ENCODE results near the gene FTSJ3. TPM values are rescaled to one million over a fixed set of nuclear protein-coding genes. Genes with fewer than 3 reads are reported as not detected.
A peak's percentile ranks its signal among the peaks of the same experiment; 100 is the strongest.

FTSJ3 gene
- total RNA-seq, 1 experiment from 2014 or later, result 75.9 TPM

DNA sequence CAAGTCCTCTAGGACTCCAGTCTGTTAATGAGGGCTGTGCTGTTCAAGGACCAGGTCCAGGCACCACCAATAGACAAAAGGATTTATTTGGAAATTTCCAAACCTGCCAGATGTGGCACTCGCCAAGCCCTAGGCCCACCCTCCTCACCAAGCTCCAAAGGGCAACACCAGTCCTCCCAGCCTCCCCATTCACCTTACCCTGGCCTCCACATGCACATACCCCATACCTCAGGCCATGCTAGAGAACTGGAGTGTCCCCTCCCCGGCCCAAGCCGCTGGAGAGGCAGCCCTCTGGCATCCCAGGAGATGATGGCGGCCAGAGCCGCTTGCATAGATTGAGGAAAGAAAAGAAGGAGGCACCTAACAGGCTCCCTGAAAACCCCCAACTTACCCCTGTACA, 4.6 kb upstream of the FTSJ3 start:
- Mint-ChIP-seq H3K9me3 (ENCODE audit: unreplicated experiment) (no peaks in the 10 kb centered on the region), H3K4me1 (ENCODE audit: low read depth, unreplicated experiment) (peaks cover 17% of the 10 kb centered on the region), H3K4me3 (ENCODE audit: unreplicated experiment) (no peak overlapping the region), H3K27me3 (ENCODE audit: insufficient read depth, unreplicated experiment) (no peaks in the 10 kb centered on the region), H3K27ac (ENCODE audit: unreplicated experiment) (no peak overlapping the region), H3K36me3 (ENCODE audit: insufficient read depth, unreplicated experiment) (peaks cover 97% of the 10 kb centered on the region)
- no peak overlapping the region for H3K4me3 ChIP-seq (ENCODE audit: low read depth, low read length)
- 0 out of 2 replicates have a peak, but pooled peaks cover 8% of the 10 kb centered on the region for H3K4me1 ChIP-seq
- BruUV-seq (replicated peaks), result no TSS peak
- peaks cover 13% of the 10 kb centered on the region for H3K36me3 ChIP-seq (ENCODE audit: control insufficient read depth, insufficient read depth, low read length)
- DNase-seq, result no peak
- ChIA-PET POLR2A (interaction anchor here (0.5 kb wide), 1 partner anchor 17 kb away, joined by 4 read pairs; no protein-coding TSS in a partner anchor), CTCF (no interaction called here)
- no peaks in the 10 kb centered on the region for H3K27me3 ChIP-seq (replicated peaks; ENCODE audit: control insufficient read depth, insufficient read depth, low read length)
- H3K9me3 ChIP-seq, result no peaks in the 10 kb centered on the region
- intact Hi-C loops (cut with micrococcal nuclease; ENCODE audit: unreplicated experiment), result no loop called here
- TF ChIP-seq, protein P1, sequence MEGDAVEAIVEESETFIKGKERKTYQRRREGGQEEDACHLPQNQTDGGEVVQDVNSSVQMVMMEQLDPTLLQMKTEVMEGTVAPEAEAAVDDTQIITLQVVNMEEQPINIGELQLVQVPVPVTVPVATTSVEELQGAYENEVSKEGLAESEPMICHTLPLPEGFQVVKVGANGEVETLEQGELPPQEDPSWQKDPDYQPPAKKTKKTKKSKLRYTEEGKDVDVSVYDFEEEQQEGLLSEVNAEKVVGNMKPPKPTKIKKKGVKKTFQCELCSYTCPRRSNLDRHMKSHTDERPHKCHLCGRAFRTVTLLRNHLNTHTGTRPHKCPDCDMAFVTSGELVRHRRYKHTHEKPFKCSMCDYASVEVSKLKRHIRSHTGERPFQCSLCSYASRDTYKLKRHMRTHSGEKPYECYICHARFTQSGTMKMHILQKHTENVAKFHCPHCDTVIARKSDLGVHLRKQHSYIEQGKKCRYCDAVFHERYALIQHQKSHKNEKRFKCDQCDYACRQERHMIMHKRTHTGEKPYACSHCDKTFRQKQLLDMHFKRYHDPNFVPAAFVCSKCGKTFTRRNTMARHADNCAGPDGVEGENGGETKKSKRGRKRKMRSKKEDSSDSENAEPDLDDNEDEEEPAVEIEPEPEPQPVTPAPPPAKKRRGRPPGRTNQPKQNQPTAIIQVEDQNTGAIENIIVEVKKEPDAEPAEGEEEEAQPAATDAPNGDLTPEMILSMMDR (IDR thresholded peaks at IDR 0.05; ENCODE audit: insufficient read depth in 1 of 2, low read depth in 1 of 2, low read length in 1 of 2, severe bottlenecking in 1 of 2, unreplicated experiment in 1 of 2), result no peak

DNA sequence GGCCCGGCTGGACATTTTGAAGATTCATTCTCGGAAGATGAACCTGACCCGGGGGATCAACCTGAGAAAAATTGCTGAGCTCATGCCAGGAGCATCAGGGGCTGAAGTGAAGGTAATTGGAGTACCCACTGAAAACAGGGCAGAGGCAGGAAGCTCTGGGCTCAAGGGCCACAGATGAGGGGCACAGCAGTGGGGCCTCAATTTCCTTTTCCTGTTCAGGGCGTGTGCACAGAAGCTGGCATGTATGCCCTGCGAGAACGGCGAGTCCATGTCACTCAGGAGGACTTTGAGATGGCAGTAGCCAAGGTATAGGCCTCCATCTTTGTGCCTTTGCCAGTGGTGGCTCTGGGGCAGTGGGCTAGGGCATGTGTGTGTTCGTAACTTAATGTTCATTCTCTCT, 4.0 kb upstream of the FTSJ3 start:
- ChIA-PET POLR2A (no interaction called here), CTCF (no interaction called here)
- Mint-ChIP-seq H3K36me3 (ENCODE audit: insufficient read depth, unreplicated experiment) (peaks cover 97% of the 10 kb centered on the region), H3K4me3 (ENCODE audit: unreplicated experiment) (no peak overlapping the region), H3K27me3 (ENCODE audit: insufficient read depth, unreplicated experiment) (no peaks in the 10 kb centered on the region), H3K9me3 (ENCODE audit: unreplicated experiment) (no peaks in the 10 kb centered on the region), H3K4me1 (ENCODE audit: low read depth, unreplicated experiment) (peaks cover 17% of the 10 kb centered on the region), H3K27ac (ENCODE audit: unreplicated experiment) (no peak overlapping the region)
- Histone ChIP-seq H3K36me3 (ENCODE audit: control insufficient read depth, insufficient read depth, low read length) (peaks cover 12% of the 10 kb centered on the region), H3K4me1 (0 out of 2 replicates have a peak, but pooled peaks cover 8% of the 10 kb centered on the region), H3K9me3 (no peaks in the 10 kb centered on the region), H3K27me3 (replicated peaks; ENCODE audit: control insufficient read depth, insufficient read depth, low read length) (no peaks in the 10 kb centered on the region), H3K4me3 (ENCODE audit: low read depth, low read length) (no peak overlapping the region)
- BruUV-seq (replicated peaks), result no TSS peak
- intact Hi-C loops (cut with micrococcal nuclease; ENCODE audit: unreplicated experiment), result no loop called here
- TF ChIP-seq, protein P1 (IDR thresholded peaks at IDR 0.05; ENCODE audit: insufficient read depth in 1 of 2, low read depth in 1 of 2, low read length in 1 of 2, severe bottlenecking in 1 of 2, unreplicated experiment in 1 of 2), result no peak
- no peak for DNase-seq

DNA sequence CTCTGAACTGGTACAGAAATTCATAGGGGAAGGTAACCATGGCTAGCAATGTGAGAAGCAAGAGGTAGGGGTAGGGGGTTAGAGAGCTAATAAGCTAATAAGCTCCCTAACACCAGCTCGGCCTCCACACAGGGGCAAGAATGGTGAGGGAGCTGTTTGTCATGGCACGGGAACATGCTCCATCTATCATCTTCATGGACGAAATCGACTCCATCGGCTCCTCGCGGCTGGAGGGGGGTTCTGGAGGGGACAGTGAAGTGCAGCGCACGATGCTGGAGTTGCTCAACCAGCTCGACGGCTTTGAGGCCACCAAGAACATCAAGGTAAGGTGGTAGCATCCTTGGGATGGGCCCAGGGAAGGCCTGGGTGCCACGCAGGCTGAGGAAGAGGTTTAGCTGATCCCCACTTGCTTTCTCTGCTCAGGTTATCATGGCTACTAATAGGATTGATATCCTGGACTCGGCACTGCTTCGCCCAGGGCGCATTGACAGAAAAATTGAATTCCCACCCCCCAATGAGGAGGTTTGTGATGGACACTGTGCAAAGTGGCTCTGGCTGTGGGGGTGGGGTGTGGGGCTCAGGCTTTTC, 3.5 kb upstream of the FTSJ3 start:
- H3K27me3 ChIP-seq (replicated peaks; ENCODE audit: control insufficient read depth, insufficient read depth, low read length), result no peaks in the 10 kb centered on the region
- intact Hi-C loops (cut with micrococcal nuclease; ENCODE audit: unreplicated experiment), result no loop called here
- TSS peak; percentile 36 for BruUV-seq (replicated peaks)
- no peaks in the 10 kb centered on the region for H3K9me3 ChIP-seq
- H3K4me1 Mint-ChIP-seq (ENCODE audit: low read depth, unreplicated experiment), result peaks cover 17% of the 10 kb centered on the region
- peaks cover 12% of the 10 kb centered on the region for H3K36me3 ChIP-seq (ENCODE audit: control insufficient read depth, insufficient read depth, low read length)
- H3K27ac Mint-ChIP-seq (ENCODE audit: unreplicated experiment), result peak overlapping the region; percentile 15
- TF ChIP-seq, protein P1 (IDR thresholded peaks at IDR 0.05; ENCODE audit: insufficient read depth in 1 of 2, low read depth in 1 of 2, low read length in 1 of 2, severe bottlenecking in 1 of 2, unreplicated experiment in 1 of 2), result no peak
- H3K4me3 Mint-ChIP-seq (ENCODE audit: unreplicated experiment), result no peak overlapping the region
- H3K4me3 ChIP-seq (ENCODE audit: low read depth, low read length), result no peak overlapping the region
- no peaks in the 10 kb centered on the region for H3K27me3 Mint-ChIP-seq (ENCODE audit: insufficient read depth, unreplicated experiment)
- POLR2A ChIA-PET, result interaction anchor here (0.6 kb wide), 1 partner anchor 21 kb away, joined by 5 read pairs; no protein-coding TSS in a partner anchor
- CTCF ChIA-PET, result interaction anchor here (0.6 kb wide), 2 partner anchors 50 to 1215 kb away, joined by 3 read pairs; no protein-coding TSS in a partner anchor
- H3K9me3 Mint-ChIP-seq (ENCODE audit: unreplicated experiment), result no peaks in the 10 kb centered on the region
- no peak for DNase-seq
- H3K4me1 ChIP-seq, result peaks cover 10% of the 10 kb centered on the region; the same call in 1 of the 2 replicates
- peaks cover 97% of the 10 kb centered on the region for H3K36me3 Mint-ChIP-seq (ENCODE audit: insufficient read depth, unreplicated experiment)

All from Caco-2 (cell line).